Measurements from ENCODE around the gene LGR6.

LGR6 gene

DNA sequence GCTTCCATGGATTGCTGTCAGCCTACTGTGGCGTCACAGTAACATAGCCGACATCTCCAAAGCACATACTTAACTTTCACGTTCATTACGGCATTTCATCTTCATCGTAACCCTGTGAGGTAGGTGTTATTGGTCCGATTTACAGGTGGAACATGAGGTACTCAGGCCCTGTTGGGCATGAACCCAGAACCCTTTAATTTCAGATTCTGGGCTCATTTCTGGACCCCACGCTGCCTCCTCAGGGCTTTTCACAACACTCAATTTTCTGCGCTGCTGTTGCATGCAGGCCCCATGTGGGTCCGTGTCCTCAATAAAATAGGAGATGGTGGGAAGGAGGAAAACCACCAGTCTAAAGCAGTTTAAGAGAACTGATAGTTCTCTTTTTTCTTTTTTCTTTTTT lies 108.6 kb downstream of the LGR6 start:
- DNase-seq: no peak

- no peak for DNase-seq
These were observed 110.8 kb downstream of the LGR6 start for GRCh38 chr1:202304375-202304774.

GRCh38 chr1:202305168-202305567 lies 111.6 kb downstream of the LGR6 start:
- DNase-seq: no peak

- no peak for DNase-seq
These were observed 113.1 kb downstream of the LGR6 start for GRCh38 chr1:202306535-202307345.

DNA sequence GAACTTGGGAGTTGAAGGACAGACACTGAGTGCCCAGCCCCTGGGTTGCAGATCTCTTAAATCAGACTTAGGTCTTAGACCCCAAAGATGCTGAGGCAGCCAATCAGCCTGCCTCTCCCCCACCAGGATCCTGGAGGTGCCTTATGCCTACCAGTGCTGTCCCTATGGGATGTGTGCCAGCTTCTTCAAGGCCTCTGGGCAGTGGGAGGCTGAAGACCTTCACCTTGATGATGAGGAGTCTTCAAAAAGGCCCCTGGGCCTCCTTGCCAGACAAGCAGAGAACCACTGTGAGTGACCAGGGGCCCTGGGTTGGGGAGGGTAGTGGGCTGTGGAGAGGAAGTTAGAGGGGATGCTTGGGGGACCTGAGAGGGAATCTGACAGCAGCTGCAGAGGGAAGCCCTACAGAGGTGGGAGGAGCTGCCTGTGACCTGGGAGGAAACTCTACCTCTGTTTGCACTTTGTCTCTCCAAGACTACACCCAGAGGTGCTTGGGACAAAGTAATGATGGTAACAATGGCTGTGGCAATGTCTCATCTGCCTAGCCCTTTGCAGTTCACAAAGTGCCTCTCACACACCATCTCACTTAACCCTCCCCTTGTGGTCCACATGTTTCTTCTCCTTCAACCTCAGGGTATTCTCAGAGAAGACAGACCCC lies 116.6 kb downstream of the LGR6 start:
- DNase-seq: no peak

GRCh38 chr1:202310746-202311145 lies 117.1 kb downstream of the LGR6 start:
- no peak for DNase-seq

- no peak for DNase-seq
These were observed 118.5 kb downstream of the LGR6 start for GRCh38 chr1:202311875-202312635.

DNA sequence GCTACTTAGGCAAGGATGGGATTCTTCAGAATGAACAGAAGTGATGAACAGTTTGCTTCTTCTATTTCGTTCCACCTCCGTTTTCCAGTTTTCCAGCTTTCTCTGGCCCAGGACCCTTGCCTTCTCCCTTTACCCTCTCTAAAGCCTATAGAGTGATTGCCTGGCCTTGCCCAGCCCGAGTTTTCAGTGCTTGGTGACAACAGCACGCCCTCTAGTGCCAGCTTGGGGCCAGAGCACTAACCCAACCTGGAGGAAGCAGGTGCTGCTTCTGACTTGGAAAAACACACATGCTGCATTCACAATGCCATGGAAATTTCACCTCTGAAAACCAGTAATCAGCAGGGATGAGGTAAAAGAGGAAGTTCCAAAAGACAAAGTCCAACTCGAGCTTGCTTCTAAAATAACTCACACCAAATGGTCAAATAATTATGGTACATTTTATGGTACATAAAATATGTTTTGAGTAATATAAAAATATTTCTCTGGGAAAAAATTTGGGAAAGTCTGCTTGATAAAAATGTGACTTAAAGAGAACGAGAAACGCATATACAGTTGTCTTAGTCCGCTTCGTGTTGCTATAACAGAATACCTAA lies 122.1 kb downstream of the LGR6 start:
- peak; percentile 72 for DNase-seq

DNA sequence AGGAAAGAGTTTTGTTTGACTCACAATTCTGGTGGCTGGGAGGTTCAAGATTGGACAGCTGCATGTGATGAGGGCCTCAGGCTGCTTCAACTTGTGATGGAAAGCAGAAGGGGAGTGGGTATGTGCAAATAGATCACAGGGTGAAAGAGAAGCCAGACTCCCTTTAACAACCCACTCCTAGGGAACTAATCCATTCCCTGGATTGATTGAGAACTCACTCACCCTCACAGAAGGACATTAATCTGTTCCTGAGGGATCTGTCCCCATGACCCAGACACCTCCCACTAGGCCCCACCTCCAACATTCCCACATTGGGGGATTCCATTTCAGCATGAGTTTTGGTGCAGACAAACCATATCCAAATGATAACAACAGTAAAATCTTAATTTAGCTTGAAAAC lies 122.6 kb downstream of the LGR6 start:
- DNase-seq: no peak

DNA sequence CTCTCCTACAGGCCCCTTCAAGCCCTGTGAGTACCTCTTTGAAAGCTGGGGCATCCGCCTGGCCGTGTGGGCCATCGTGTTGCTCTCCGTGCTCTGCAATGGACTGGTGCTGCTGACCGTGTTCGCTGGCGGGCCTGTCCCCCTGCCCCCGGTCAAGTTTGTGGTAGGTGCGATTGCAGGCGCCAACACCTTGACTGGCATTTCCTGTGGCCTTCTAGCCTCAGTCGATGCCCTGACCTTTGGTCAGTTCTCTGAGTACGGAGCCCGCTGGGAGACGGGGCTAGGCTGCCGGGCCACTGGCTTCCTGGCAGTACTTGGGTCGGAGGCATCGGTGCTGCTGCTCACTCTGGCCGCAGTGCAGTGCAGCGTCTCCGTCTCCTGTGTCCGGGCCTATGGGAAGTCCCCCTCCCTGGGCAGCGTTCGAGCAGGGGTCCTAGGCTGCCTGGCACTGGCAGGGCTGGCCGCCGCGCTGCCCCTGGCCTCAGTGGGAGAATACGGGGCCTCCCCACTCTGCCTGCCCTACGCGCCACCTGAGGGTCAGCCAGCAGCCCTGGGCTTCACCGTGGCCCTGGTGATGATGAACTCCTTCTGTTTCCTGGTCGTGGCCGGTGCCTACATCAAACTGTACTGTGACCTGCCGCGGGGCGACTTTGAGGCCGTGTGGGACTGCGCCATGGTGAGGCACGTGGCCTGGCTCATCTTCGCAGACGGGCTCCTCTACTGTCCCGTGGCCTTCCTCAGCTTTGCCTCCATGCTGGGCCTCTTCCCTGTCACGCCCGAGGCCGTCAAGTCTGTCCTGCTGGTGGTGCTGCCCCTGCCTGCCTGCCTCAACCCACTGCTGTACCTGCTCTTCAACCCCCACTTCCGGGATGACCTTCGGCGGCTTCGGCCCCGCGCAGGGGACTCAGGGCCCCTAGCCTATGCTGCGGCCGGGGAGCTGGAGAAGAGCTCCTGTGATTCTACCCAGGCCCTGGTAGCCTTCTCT lies 124.6 kb downstream of the LGR6 start:
- DNase-seq: no peak

DNA sequence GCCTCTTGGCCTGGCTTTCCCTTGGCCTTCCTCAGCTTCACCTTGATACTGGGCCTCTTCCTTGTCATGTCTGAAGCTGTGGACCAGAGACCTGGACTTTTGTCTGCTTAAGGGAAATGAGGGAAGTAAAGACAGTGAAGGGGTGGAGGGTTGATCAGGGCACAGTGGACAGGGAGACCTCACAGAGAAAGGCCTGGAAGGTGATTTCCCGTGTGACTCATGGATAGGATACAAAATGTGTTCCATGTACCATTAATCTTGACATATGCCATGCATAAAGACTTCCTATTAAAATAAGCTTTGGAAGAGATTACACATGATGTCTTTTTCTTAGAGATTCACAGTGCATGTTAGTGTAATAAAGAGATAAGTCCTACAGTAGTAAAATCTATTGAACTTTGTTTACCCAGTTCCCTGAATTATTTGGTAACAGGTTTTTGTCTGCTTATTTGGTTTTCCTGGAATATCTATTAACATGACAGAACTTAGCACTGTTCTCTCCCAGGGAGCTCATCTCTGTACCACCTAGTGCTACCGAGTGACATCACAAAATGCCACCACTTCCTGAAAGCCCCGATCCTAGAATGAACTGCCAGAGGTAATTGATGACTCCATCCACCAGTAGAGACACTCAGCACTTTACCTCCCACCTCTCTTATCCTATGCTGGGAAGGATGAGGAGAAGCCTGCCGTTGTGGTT lies 125.9 kb downstream of the LGR6 start:
- DNase-seq: no peak

DNA sequence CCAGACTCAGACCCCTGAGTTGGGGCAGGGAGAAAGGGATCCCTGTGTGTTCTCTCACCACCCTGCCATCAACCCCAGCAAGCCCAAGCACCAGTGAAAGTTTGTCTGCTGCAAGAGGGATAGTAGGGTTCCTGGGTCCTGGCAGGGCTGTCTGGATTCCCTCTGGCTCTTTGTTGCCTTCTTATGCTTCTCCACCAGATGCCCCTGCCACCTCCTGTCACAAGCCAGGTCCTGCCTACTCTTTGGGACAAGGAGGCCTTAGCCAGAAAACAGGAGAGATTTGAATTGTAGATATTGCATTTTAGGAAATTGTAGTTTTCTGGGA lies 126.4 kb downstream of the LGR6 start:
- DNase-seq: no peak

DNA sequence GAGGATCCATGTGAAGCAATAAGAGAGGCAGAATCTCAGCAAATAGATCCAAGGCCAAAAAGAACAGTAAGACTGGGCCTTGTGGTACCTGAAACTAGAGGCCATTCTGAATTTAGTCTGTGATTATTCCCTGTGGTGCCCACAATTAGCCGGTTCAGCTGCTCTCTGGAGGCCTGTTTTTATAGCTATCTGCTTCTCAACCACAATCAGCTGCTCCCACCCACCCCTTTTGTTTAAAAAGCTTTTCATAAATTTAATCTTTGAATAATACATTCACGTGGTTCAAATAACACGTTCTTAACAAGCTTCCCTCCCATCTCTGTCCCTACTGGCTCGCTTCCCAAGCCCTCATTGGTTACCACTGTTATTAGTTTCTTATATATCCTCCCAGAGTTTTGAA lies 130.1 kb downstream of the LGR6 start:
- no peak for DNase-seq

- DNase-seq: no peak
These were observed 131.0 kb downstream of the LGR6 start for GRCh38 chr1:202324646-202325045.

DNA sequence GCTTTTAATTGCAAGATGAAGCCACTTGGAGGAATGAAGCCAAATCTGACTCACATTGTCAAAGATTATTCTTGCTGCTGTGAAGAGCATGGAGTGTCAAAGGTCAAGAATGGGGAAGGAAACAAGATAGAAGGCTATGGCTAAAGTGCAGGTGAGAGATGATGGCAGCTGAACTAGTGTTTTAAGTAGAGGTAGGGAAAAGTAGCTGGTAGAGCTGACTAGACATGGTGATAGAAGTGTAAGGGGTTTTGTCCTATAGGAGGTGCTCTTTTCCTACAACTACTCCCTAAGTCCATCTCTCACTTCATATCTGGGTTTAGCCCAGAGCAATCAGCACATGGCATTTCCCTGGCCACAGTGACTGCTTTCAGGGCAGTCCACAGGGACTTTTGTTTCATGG lies 136.3 kb downstream of the LGR6 start:
- no peak for DNase-seq

DNA sequence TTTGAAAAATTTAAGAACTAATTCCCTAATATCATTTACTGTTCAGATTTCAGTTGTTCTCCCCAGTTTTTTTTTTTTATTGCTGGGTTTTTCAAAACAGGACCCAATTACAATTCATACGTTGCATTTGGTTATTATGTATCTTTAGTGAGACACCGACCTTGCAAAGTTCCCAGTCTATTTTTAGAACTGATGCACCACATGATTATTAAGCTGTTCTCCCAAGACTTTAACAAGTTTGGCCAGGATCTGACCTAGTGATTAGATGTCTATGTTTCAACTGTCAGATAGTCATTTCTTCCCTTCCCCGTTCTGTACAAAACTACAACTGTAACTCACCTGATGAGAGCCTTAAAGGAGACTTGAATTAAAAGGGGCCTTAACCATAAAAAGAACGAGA lies 140.3 kb downstream of the LGR6 start:
- no peak for DNase-seq

DNA sequence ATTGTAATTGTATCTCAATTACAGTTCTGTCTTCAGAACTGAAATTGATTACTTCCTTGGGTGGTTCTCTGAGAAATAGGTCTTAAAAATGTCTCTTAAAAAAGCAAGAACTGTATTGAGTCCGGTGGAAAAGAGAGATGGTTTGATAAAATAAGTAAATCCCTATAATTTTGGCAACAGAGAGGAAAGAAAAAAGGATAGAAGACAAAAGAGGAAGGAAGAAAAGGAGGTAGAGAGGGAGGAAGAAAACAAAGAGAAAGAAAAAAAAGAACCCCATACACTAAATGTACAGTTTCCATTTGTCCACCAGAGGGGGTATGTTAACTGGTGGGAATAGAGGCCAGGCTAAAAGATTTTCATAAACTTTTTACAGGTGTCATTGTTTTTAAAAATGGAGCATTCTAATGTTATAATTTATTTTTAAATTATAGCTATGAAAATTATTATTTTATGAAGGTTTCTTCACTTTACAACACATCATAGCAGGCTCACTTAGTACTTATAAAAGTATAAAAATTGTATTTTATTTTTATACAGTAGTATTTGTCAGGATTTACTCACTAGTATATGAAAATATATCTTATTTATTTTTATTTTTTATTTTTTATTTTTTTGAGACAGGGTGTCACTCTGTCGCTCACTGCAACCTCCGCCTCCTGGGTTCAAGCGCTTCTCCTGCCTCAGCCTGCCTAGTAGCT lies 150.2 kb downstream of the LGR6 start:
- peak; percentile 55 for DNase-seq

GRCh38 chr1:202348005-202348508 lies 154.5 kb downstream of the LGR6 start:
- DNase-seq: no peak

DNA sequence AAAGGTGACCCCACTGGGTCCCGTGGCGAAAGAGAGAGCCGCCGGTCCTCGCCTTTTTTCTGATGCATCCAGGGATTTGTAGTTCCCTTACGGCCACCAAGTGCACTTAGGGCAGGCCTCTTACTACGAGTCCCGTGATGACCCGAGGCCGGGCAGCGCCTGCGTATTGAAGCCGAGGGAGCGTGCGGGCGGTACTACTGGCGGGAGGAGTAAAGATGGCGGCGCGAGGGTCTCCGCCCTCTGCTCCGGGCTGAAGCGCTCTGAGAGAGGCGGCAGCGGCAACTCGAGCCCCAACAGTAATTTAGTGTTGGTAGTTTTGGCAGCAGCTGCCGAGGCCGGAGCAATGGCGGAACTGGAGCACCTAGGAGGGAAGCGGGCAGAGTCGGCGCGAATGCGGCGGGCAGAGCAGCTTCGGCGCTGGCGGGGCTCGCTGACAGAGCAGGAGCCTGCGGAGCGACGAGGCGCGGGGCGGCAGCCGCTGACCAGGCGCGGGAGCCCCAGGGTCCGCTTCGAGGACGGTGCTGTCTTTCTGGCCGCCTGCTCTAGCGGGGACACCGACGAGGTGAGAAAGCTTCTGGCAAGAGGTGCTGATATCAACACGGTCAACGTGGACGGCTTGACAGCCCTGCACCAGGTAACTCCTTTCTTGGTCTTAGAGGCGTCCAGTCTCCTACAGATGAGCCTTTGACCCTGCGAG lies 155.1 kb downstream of the LGR6 start, which contains the start of gene PPP1R12B:
PPP1R12B (plus strand) TSS at position 191 of the 697 bp plus-strand sequence; CDS start at position 344, 153 bp downstream.
- DNase-seq: peak; percentile 99
